Uterus (tissue), 2 donors: ENCODE measurements around the gene UBA52.

Source experiments
- CTCF ChIP-seq, 4 experiments: fragments of 200-600 bp in 2 of 4; fragments of 450-650 bp in 2 of 4; sonication (generic) in 2 of 4; IDR thresholded peaks; one replicate each; pipeline ENCODE4 v1.5.1; 2016 to 2019; ENCODE audit warnings: antibody characterized with exemption in 4 of 4, mild to moderate bottlenecking in 2 of 4, moderate library complexity in 1 of 4
- POLR2A ChIP-seq, 2 donors: fragments of 450-650 bp; IDR thresholded peaks; one replicate each; pipeline ENCODE4 v1.6.1; 2016; ENCODE audit warnings: antibody characterized with exemption in 2 of 2, mild to moderate bottlenecking in 1 of 2, moderate library complexity in 1 of 2

GRCh38 chr19:18558604-18559003 is 13.1 kb upstream of the UBA52 start:
- no peak for TF ChIP-seq POLR2A (IDR thresholded peaks at IDR 0.05)
- no peak for TF ChIP-seq CTCF (IDR thresholded peaks at IDR 0.05)
